Amygdala (tissue), 56 donors: ENCODE measurements around the gene GATAD2B.

Experiments
- DNase-seq, 56 donors: peaks; one replicate each; lab custom pipeline; 2025; lab: John Stamatoyannopoulos, UW

Gene GATAD2B

GRCh38 chr1:153953859-153954365 is 31.1 kb upstream of the GATAD2B start:
- DNase-seq = no peak

GRCh38 chr1:153951801-153952200 is 29.0 kb upstream of the GATAD2B start:
- no peak for DNase-seq

- no peak for DNase-seq
Measured at GRCh38 chr1:153951183-153951582, 28.4 kb upstream of the GATAD2B start.

GRCh38 chr1:153946622-153947241 is 24.0 kb upstream of the GATAD2B start, which contains the start of gene DENND4B:
TSS of gene DENND4B (minus strand) at chr1:153946718. CDS start at chr1:153944374, 2,344 bp downstream.
- DNase-seq = peak in 53 of 56 donors; percentile 26 to 82 (median 61)

- peak in 52 of 56 donors; percentile 25 to 83 (median 62) for DNase-seq
Measured at GRCh38 chr1:153945795-153946621, 23.2 kb upstream of the GATAD2B start.

GRCh38 chr1:153945131-153945794 is 22.5 kb upstream of the GATAD2B start:
- DNase-seq = peak in 14 of 56 donors; percentile 11 to 36 (median 21)

- no peak for DNase-seq
Measured at GRCh38 chr1:153944827-153945117, 22.0 kb upstream of the GATAD2B start.

GRCh38 chr1:153944005-153944826 is 21.4 kb upstream of the GATAD2B start:
- DNase-seq = no peak

- DNase-seq = no peak
Measured at GRCh38 chr1:153942766-153943549, 20.2 kb upstream of the GATAD2B start.

- no peak for DNase-seq
Measured at GRCh38 chr1:153941826-153942725, 19.3 kb upstream of the GATAD2B start.

GRCh38 chr1:153940756-153941155 is 18.0 kb upstream of the GATAD2B start:
- no peak for DNase-seq

GRCh38 chr1:153939476-153939875 is 16.7 kb upstream of the GATAD2B start:
- DNase-seq = no peak

GRCh38 chr1:153938996-153939395 is 16.2 kb upstream of the GATAD2B start:
- DNase-seq = no peak

GRCh38 chr1:153937331-153937730 is 14.6 kb upstream of the GATAD2B start:
- DNase-seq = no peak

- DNase-seq = no peak
Measured at GRCh38 chr1:153936011-153936802, 13.4 kb upstream of the GATAD2B start.

GRCh38 chr1:153934746-153935145 is 12.0 kb upstream of the GATAD2B start:
- DNase-seq = no peak

- no peak for DNase-seq
Measured at GRCh38 chr1:153933955-153934354, 11.2 kb upstream of the GATAD2B start.

- DNase-seq = no peak
Measured at GRCh38 chr1:153933430-153933829, 10.7 kb upstream of the GATAD2B start.
